Measurements from ENCODE around the gene LEPR. TPM values are rescaled to one million over a fixed set of nuclear protein-coding genes. Genes with fewer than 3 reads are reported as not detected.

Gene LEPR
- polyA plus RNA-seq, 10 donors, result 6.8 to 12.7 (median 10.4) TPM

Other genes with a start within 250 kb of the LEPR start
- gene DNAJC6, start 111.1 kb upstream of the LEPR start, polyA plus RNA-seq (ENCODE audit: insufficient read length in 10 of 10), result 1 to 10 TPM in 6 of 10 donors, under 1 TPM in 4; 0.57 to 2.0 (median 1.1) TPM
- gene LEPROT, start within 50 bp of the LEPR start, polyA plus RNA-seq (ENCODE audit: insufficient read length in 10 of 10), result 10 to 100 TPM; 53.8 to 78.4 (median 61.2) TPM